GM23338 (cell line): Measurements from ENCODE around the gene CPT1C. TPM values are rescaled to one million over a fixed set of nuclear protein-coding genes. Genes with fewer than 3 reads are reported as not detected.

Source experiments
- ATAC-seq: fragments of 200-7000 bp; cut with Tn5 transposase; 3 replicates; pipeline ENCODE4 v1.9.1; 2020
- DNase-seq: peaks from one replicate; pipeline ENCODE4 v3.0.0-alpha.2; 2015; ENCODE audit warnings: low spot score
- H2AFZ ChIP-seq: fragments of 200-600 bp; sonication (generic); 2 replicates; pipeline ENCODE4 v1.8.0; 2016; ENCODE audit warnings: antibody characterized with exemption, mild to moderate bottlenecking, moderate library complexity
- H3F3A ChIP-seq: fragments of 200-600 bp; sonication (generic); replicated peaks from 2 replicates; pipeline ENCODE4 v1.8.0; 2017; ENCODE audit warnings: antibody characterized with exemption, mixed run types, low read depth
- H3K27ac ChIP-seq: fragments of 200-600 bp; sonication (generic); 2 replicates; pipeline ENCODE4 v1.6.1; 2016; ENCODE audit warnings: low read depth
- H3K27me3 ChIP-seq: fragments of 200-600 bp; sonication (generic); 2 replicates; pipeline ENCODE4 v1.8.0; 2016; ENCODE audit warnings: mild to moderate bottlenecking, mixed run types, moderate library complexity; ENCODE audit not compliant: insufficient read depth
- H3K36me3 ChIP-seq: fragments of 200-600 bp; sonication (generic); 2 replicates; pipeline ENCODE4 v1.8.0; 2016; ENCODE audit warnings: mild to moderate bottlenecking; ENCODE audit not compliant: insufficient read depth
- H3K4me1 ChIP-seq: fragments of 200-600 bp; sonication (generic); 2 replicates; pipeline ENCODE4 v1.8.0; 2016; ENCODE audit warnings: mild to moderate bottlenecking, moderate library complexity; ENCODE audit not compliant: insufficient read depth
- H3K4me2 ChIP-seq: fragments of 200-600 bp; sonication (generic); 2 replicates; pipeline ENCODE4 v1.7.1; 2017; ENCODE audit warnings: mixed run types
- H3K4me3 ChIP-seq: fragments of 200-600 bp; sonication (generic); 2 replicates; pipeline ENCODE4 v1.6.1; 2016; ENCODE audit warnings: mixed run types
- H3K79me2 ChIP-seq: fragments of 200-600 bp; sonication (generic); replicated peaks from 2 replicates; pipeline ENCODE4 v1.8.0; 2017; ENCODE audit warnings: mild to moderate bottlenecking; ENCODE audit not compliant: insufficient read depth
- H3K9me2 ChIP-seq: fragments of 200-600 bp; sonication (generic); 2 replicates; pipeline ENCODE4 v1.8.0; 2017; ENCODE audit not compliant: insufficient read depth
- H4K20me1 ChIP-seq: fragments of 200-600 bp; sonication (generic); replicated peaks from 2 replicates; pipeline ENCODE4 v1.8.0; 2017; ENCODE audit warnings: mild to moderate bottlenecking; ENCODE audit not compliant: insufficient read depth
- H3K27ac Mint-ChIP-seq: 2 replicates; pipeline ENCODE4 v1.8.0; 2020; ENCODE audit warnings: inconsistent platforms, mild to moderate bottlenecking, moderate library complexity, mixed read lengths
- H3K27me3 Mint-ChIP-seq: 3 replicates; pipeline ENCODE4 v1.8.0; 2022; ENCODE audit warnings: low read depth, mild to moderate bottlenecking, moderate library complexity, mixed read lengths, inconsistent platforms; ENCODE audit not compliant: insufficient read depth, poor library complexity
- H3K36me3 Mint-ChIP-seq: 3 replicates; pipeline ENCODE4 v1.8.0; 2021; ENCODE audit warnings: low read depth, mild to moderate bottlenecking, inconsistent platforms, moderate library complexity, mixed read lengths
- H3K4me1 Mint-ChIP-seq: 3 replicates; pipeline ENCODE4 v1.8.0; 2020; ENCODE audit warnings: mild to moderate bottlenecking, inconsistent platforms, mixed read lengths
- H3K4me3 Mint-ChIP-seq: 3 replicates; pipeline ENCODE4 v1.8.0; 2021; ENCODE audit warnings: moderate library complexity, mild to moderate bottlenecking, inconsistent platforms, mixed read lengths
- H3K9me3 Mint-ChIP-seq: 3 replicates; pipeline ENCODE4 v1.8.0; 2020; ENCODE audit warnings: moderate library complexity, mild to moderate bottlenecking, inconsistent platforms, mixed read lengths
- EZH2phosphoT487 ChIP-seq: fragments of 200-600 bp; sonication (generic); IDR thresholded peaks from one replicate; pipeline ENCODE4 v1.8.1; 2018; ENCODE audit warnings: antibody characterized with exemption; ENCODE audit not compliant: unreplicated experiment
- JUNB ChIP-seq: IDR thresholded peaks from one replicate; pipeline ENCODE4 v1.6.1; 2016; ENCODE audit warnings: antibody characterized with exemption; ENCODE audit not compliant: unreplicated experiment
- NANOG ChIP-seq: IDR thresholded peaks from 2 replicates; pipeline ENCODE4 v1.6.1; 2016; ENCODE audit warnings: antibody characterized with exemption, borderline replicate concordance
- REST ChIP-seq: IDR thresholded peaks from one replicate; pipeline ENCODE4 v1.6.1; 2018; ENCODE audit warnings: antibody characterized with exemption; ENCODE audit not compliant: unreplicated experiment
- ZNF114 ChIP-seq: fragments of 250-450 bp; sonication (Bioruptor Pico); IDR thresholded peaks from 2 replicates; pipeline ENCODE4 v1.5.0; 2020; ENCODE audit warnings: mild to moderate bottlenecking, moderate library complexity
- polyA plus RNA-seq: library from polyadenylated mRNA; unstranded; fragments of >200 nt; fragmentation: Nextera tagmentation; extraction: Ambion mirVana; gene quantifications from 2 replicates; pipeline ENCODE4 v1.2.1, GENCODE V29; 2016
- total RNA-seq: library from RNA; depleted of rRNA; stranded (reverse); fragments of >200 nt; shearing (Covaris generic); gene quantifications from 2 replicates; pipeline ENCODE4 v1.2.3, GENCODE V29; 2014
- TF ChIP-seq, protein P1 (sequence below): fragments of 250-450 bp; sonication (Bioruptor Pico); IDR thresholded peaks from 2 replicates; pipeline ENCODE4 v1.5.0; 2020; ENCODE audit warnings: mild to moderate bottlenecking, moderate library complexity
- TF ChIP-seq, protein P2 (sequence below), 2 experiments: fragments of 200-600 bp in 1 of 2; sonication (generic) in 1 of 2; conservative IDR thresholded peaks; 2 replicates each; pipeline versions ENCODE4 v1.5.1 to v1.6.1; 2016 to 2017; ENCODE audit warnings: antibody characterized with exemption in 2 of 2, low read depth in 2 of 2, mild to moderate bottlenecking in 2 of 2, moderate library complexity in 1 of 2

CPT1C gene
- total and polyA plus RNA-seq, 2 experiments from 2014 or later = 63.4 to 77.3 TPM

DNA sequence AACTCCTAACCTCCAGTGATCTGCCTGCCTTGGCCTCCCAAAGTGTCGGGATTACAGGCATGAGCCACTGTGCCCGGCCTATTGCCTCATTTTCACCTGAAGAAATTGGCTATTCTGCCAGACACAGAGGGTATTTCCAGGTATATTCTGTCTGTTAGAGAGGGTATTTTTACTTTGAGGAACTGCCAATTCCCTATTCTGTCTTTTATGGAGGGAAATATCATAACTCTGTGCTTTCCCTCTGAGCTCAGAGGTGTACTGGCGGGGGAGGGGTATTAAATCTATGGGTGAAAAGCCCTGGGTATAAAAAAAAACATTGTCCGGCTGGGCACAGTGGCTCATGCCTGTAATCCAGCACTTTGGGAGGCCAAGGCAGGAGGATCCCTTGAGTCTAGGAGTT is 47.4 kb downstream of the CPT1C start (continued):
- TF ChIP-seq, protein P1, sequence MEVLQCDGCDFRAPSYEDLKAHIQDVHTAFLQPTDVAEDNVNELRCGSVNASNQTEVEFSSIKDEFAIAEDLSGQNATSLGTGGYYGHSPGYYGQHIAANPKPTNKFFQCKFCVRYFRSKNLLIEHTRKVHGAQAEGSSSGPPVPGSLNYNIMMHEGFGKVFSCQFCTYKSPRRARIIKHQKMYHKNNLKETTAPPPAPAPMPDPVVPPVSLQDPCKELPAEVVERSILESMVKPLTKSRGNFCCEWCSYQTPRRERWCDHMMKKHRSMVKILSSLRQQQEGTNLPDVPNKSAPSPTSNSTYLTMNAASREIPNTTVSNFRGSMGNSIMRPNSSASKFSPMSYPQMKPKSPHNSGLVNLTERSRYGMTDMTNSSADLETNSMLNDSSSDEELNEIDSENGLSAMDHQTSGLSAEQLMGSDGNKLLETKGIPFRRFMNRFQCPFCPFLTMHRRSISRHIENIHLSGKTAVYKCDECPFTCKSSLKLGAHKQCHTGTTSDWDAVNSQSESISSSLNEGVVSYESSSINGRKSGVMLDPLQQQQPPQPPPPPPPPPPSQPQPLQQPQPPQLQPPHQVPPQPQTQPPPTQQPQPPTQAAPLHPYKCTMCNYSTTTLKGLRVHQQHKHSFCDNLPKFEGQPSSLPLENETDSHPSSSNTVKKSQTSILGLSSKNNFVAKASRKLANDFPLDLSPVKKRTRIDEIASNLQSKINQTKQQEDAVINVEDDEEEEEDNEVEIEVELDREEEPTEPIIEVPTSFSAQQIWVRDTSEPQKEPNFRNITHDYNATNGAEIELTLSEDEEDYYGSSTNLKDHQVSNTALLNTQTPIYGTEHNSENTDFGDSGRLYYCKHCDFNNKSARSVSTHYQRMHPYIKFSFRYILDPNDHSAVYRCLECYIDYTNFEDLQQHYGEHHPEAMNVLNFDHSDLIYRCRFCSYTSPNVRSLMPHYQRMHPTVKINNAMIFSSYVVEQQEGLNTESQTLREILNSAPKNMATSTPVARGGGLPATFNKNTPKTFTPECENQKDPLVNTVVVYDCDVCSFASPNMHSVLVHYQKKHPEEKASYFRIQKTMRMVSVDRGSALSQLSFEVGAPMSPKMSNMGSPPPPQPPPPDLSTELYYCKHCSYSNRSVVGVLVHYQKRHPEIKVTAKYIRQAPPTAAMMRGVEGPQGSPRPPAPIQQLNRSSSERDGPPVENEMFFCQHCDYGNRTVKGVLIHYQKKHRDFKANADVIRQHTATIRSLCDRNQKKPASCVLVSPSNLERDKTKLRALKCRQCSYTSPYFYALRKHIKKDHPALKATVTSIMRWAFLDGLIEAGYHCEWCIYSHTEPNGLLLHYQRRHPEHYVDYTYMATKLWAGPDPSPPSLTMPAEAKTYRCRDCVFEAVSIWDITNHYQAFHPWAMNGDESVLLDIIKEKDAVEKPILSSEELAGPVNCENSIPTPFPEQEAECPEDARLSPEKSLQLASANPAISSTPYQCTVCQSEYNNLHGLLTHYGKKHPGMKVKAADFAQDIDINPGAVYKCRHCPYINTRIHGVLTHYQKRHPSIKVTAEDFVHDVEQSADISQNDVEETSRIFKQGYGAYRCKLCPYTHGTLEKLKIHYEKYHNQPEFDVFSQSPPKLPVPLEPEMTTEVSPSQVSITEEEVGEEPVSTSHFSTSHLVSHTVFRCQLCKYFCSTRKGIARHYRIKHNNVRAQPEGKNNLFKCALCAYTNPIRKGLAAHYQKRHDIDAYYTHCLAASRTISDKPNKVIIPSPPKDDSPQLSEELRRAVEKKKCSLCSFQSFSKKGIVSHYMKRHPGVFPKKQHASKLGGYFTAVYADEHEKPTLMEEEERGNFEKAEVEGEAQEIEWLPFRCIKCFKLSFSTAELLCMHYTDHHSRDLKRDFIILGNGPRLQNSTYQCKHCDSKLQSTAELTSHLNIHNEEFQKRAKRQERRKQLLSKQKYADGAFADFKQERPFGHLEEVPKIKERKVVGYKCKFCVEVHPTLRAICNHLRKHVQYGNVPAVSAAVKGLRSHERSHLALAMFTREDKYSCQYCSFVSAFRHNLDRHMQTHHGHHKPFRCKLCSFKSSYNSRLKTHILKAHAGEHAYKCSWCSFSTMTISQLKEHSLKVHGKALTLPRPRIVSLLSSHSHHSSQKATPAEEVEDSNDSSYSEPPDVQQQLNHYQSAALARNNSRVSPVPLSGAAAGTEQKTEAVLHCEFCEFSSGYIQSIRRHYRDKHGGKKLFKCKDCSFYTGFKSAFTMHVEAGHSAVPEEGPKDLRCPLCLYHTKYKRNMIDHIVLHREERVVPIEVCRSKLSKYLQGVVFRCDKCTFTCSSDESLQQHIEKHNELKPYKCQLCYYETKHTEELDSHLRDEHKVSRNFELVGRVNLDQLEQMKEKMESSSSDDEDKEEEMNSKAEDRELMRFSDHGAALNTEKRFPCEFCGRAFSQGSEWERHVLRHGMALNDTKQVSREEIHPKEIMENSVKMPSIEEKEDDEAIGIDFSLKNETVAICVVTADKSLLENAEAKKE (CRISPR knock-in tag) = no peak

DNA sequence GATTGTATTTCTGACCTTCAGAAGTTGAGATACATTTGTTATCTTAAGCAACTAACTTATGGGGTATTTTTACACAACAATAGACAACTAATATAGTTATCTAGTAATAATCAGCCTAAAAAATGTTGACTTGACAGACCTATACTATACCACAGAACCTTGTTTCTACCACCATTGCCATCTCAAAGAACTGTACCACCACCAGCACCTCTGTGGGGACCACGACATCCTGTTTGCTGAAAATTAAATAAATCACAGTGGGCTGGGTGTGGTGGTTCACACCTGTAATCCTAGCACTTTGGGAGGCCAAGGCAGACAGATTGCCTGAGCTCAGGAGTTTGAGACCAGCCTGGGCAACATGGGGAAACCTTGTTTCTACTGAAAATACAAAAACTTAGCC is 48.2 kb downstream of the CPT1C start:
- Mint-ChIP-seq H3K27ac (no peak overlapping the region), H3K4me1 (no peaks in the 10 kb centered on the region), H3K4me3 (no peak overlapping the region), H3K9me3 (no peaks in the 10 kb centered on the region; the same call in 2 of the 3 replicates), H3K36me3 (no peaks in the 10 kb centered on the region), H3K27me3 (peaks cover 2% of the 10 kb centered on the region)
- ATAC-seq = no peak
- Histone ChIP-seq H3K4me2 (no peak overlapping the region), H3K27ac (no peak overlapping the region), H3K36me3 (no peaks in the 10 kb centered on the region), H3K9me2 (no peaks in the 10 kb centered on the region), H3F3A (no peaks in the 10 kb centered on the region), H3K79me2 (no peaks in the 10 kb centered on the region), H3K4me1 (no peaks in the 10 kb centered on the region), H2AFZ (no peak overlapping the region), H3K27me3 (no peaks in the 10 kb centered on the region), H3K4me3 (no peak overlapping the region), H4K20me1 (no peaks in the 10 kb centered on the region)
- DNase-seq = no peak
- TF ChIP-seq, protein P2, sequence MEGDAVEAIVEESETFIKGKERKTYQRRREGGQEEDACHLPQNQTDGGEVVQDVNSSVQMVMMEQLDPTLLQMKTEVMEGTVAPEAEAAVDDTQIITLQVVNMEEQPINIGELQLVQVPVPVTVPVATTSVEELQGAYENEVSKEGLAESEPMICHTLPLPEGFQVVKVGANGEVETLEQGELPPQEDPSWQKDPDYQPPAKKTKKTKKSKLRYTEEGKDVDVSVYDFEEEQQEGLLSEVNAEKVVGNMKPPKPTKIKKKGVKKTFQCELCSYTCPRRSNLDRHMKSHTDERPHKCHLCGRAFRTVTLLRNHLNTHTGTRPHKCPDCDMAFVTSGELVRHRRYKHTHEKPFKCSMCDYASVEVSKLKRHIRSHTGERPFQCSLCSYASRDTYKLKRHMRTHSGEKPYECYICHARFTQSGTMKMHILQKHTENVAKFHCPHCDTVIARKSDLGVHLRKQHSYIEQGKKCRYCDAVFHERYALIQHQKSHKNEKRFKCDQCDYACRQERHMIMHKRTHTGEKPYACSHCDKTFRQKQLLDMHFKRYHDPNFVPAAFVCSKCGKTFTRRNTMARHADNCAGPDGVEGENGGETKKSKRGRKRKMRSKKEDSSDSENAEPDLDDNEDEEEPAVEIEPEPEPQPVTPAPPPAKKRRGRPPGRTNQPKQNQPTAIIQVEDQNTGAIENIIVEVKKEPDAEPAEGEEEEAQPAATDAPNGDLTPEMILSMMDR (conservative IDR thresholded peaks at IDR 0.05; ENCODE audit: low read depth in 2 of 2) = no peak
- TF ChIP-seq JUNB (no peak), REST (no peak), EZH2phosphoT487 (no peak), ZNF114 (CRISPR knock-in tag) (no peak), NANOG (no peak)
